GM21360 (cell line): ENCODE data around the gene ZNF775.

ENCODE experiments used
- ATAC-seq: cut with Tn5 transposase; IDR thresholded peaks from one replicate; pipeline ENCODE4 v1.9.1; 2021; ENCODE audit warnings: mild to moderate bottlenecking, moderate library complexity; ENCODE audit not compliant: unreplicated experiment

ZNF775 gene

GRCh38 chr7:150399421-150400007 is 20.4 kb downstream of the ZNF775 start:
- ATAC-seq = no peak

DNA sequence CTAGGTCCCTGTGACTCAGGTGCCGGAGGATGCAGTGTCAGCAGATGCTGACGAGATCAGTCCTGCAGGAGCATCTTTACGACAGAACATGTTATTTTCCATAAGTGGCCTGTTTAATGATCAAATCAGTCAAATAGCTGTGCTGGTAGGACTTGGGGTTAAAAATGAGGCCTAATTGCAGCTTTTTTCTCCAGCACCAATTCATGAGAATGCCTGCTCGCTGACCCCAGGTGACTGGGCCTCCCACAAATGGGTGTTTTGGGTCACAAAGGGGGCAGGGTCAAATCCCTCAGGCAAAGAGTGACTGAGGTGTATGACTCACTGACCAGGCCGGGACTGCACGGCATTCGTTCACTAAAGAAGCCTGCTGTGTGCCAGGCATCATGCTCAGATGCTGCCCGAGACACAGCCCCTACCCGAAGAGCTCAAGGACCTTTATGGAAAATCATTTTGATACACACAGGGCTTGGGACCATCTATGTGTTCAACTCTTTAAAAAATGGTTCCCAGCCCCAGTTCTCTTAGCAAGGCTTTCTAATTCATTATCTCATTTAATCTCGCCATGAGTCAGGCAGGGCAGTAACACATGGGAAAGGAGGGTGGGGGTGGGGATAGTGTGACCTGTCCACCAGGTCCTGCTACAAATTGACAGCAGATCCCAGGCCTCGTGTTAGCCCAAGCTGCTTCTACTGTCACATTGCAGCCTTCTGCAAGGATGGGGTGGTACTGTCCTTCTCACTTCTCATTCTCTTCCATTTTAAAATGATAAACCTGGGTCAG is 21.1 kb downstream of the ZNF775 start:
- ATAC-seq = no peak

- ATAC-seq = no peak
These were observed 21.8 kb downstream of the ZNF775 start for GRCh38 chr7:150400788-150401423.

DNA sequence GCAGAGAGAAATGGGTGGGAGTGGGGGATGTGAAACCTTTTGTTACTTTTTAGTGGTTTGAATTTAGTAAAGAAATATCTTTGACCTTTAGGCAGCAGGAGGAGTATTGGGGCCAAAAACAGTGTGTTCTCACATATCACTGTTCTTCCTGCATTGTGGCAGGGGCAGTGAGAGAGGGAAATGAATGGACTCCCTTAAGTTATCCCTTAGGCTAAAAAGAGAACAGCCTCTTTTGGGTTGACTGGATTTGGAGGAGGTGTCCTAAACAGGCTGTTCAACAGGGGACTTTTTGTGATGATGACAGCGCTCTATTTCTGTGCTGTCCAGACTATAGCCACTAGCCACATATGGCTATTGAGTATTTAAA is 22.3 kb downstream of the ZNF775 start:
- ATAC-seq = no peak

DNA sequence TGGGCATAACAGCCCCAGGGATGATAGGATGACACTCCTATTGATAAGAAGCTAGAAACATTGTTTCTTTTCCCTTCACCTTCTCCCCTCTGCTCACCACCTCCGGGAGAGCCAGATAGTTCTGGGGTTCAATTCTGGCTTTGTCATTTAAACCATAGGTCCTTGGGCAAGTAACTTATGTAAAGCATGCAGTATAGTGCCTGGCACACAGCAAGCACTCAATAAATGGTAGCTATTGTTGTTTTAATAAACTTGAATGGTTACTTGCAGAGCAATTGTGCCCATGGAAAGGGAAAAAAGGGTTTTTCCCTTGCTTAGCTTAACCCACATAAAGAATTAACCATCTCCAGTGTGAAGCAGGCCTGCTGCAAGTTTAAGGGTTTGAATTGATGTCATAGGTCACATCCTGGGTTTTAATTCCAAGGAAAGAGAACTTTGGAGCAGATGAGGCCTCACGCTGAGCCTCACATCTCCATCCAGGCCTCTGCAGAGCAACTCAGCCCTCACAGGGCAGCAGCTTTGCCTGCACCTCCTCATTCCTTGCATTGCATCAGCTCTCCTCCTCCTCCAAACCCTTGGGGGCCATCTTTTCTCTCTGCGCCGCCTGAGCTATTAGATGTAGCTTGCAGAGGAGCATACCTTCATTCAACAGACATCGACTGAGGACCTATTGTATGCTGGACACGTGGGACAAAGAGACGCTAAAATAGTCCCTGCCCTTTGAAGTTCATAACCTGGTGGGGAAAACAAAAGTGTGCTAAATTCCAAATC is 22.9 kb downstream of the ZNF775 start:
- no peak for ATAC-seq

DNA sequence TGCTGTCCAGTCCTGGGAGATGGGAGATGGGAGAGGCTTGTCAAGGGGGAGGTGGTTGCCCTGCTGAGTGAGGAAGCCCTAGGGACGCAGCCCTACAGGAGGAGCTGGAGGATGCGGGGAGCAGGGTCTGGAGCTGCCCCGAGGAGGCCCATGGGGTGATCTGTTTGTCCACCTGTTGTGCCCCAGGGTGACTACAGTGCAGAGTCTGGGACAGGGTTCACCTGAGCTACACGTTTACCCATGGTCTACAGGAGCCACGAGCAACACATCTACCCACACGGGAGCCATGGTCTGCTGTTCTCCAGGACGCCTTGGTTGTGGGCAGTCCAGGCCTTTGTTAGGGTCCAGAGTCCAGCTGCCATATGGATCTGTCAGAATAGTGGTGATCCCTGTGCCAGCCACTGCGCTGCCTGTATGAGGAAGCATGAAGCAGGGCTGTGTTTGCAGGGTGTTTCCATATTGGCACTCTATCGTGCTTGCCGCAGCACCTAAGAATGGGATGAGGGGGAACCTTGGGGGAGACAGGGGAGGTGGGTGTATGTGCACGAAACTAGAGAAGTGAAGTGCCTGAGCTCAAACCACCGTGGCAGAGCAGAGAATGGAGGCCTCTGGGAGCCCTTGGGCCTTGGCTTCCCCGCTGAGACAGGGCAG is 23.7 kb downstream of the ZNF775 start:
- no peak for ATAC-seq

DNA sequence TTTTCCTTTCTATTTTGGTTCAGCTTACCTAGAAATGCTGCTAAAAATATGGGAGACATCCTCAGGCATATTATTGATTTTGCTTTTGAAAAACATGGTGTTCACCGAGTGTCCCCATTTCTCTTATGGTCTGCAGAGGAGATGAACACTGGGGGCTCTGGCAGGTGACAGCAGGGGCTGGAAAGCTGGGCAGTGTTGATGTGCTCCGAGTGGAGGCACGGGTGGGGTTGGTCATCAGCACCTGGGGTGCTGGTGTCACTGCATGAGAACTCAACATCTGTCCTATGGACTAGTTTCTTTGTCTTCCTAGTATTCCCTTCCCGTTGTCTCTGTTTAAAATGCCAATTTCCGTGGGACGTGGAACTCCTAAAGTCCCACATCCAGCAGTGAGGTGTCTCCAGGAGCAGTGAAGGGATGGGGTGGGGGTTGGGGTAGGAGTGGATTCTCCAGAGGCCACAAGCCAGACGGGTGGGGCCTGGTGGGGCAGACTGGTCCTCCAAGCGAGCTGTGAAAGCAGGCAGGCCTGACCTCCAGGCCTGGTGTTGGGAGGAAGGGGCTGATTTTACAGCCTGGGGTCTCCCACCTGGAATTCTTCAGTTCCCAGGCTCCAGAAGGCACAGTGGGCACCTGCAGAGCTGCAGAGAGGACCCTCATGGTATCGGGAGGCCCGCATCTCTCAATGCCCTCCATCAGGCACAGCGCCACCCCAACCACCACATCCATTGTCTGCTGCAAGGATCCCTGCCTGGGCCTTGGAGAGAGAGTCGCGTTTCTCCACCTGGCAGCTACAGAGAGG is 24.4 kb downstream of the ZNF775 start:
- no peak for ATAC-seq

DNA sequence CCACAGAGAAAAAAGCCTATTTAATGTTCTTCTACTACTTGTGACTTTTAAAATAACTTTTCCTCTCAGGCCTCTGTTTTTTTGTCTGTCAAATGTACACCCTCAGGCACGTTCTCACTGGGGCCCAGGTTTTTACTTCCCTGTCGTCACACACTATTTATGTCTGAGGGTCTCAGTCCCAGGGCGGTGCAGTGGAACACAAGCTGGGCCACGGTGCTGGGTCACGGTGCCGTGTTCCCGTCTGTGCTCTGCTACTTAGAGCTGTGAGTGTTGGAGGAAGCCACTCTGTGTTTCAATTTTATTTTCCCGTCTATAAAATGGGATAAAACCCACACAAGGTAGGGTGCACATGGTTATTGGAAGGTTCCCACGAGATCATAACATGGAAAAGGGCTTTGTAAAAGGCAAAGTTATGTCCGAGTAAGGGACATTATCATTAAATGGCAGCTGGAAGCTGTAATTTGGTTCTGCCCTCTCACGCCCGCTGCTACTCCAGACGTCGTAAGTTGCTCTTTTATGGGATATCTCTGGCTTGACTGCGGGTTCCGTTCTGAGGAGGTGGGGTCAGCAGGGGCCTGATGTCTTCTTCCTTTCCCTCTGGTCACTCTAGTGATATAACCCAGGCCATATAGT is 25.2 kb downstream of the ZNF775 start:
- ATAC-seq = no peak

- ATAC-seq = peak; percentile 46
These were observed 25.9 kb downstream of the ZNF775 start for GRCh38 chr7:150404805-150405583.

- ATAC-seq = no peak
These were observed 26.6 kb downstream of the ZNF775 start for GRCh38 chr7:150405584-150406311.

GRCh38 chr7:150406312-150406566 is 27.1 kb downstream of the ZNF775 start:
- ATAC-seq = no peak

- peak; percentile 44 for ATAC-seq
These were observed 27.7 kb downstream of the ZNF775 start for GRCh38 chr7:150406567-150407421.

DNA sequence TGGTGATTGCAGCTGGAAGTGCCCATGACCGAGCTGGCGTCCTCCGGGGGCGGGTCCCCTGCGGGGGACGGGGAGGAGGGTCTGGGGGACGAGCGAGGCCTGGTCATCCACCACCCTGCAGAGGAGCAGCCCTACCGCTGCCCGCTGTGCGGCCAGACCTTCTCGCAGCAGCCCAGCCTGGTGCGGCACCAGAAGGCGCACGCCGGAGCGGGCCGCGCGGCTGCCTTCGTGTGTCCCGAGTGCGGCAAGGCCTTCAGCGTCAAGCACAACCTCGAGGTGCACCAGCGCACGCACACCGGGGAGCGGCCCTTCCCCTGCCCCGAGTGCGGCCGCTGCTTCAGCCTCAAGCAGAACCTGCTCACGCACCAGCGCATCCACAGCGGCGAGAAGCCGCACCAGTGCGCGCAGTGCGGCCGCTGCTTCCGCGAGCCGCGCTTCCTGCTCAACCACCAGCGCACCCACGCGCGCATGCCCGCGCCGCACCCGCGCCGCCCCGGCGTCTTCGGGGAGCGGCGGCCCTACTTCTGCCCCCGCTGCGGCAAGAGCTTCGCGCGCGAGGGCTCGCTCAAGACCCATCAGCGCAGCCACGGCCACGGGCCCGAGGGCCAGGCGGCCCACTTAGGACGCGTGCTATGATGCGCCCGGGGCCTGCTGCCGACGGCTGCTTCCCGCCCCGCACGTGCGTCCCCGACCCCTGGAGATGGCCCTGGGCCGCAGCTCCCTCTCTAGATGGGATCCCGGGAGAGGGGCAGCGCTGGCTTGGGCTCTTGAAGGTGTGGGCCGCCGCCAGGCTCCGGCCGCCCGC is 28.7 kb downstream of the ZNF775 start:
- no peak for ATAC-seq

GRCh38 chr7:150408393-150409299 is 29.5 kb downstream of the ZNF775 start:
- ATAC-seq = peak; percentile 37

DNA sequence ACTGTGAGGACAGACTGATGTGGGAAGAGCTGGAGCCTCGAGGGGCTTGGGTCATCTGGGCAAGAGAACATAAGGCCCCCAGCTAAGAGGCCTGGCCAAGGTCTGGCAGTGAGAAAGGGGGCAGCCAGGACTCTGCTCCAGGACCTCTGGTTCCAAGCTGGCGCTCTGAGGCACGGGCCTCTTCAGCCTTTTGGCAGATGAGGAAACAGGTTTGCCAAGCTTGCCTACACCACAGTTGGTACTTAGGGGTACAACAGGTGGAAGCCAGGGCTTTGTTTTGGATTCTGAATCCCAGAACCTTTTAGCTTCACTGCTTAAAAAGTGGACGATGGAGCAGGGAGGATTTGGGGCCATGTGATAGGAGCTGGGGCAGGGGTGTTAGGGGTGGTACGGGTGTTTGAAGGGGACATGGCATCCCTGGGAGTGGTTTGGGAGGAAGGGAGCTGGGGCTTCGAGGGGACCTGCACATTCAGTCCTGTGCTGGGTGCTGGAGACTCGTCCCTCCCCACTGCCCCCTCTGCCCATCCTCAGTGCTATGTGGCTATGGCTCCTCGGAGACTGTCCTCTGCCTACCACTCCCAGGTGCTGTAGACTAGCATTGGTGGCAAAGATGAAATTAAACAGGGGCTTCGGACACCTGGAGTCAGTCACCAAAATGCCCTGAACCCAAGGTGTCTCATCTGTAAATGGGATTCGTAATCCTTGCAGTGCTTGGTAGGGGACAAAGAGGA is 30.3 kb downstream of the ZNF775 start:
- ATAC-seq = no peak
